RPMI7951 (cell line): ENCODE results near the gene HPDL. TPM values are rescaled to one million over a fixed set of nuclear protein-coding genes. Genes with fewer than 3 reads are reported as not detected.

Source experiments
- DNase-seq: peaks from one replicate; pipeline ENCODE4 v3.0.0-alpha.2; 2012; ENCODE audit warnings: low read depth
- total RNA-seq: library from RNA; depleted of rRNA; stranded (reverse); fragments of >200 nt; shearing (Covaris generic); gene quantifications from 2 replicates; pipeline ENCODE4 v1.2.3, GENCODE V29; 2014; rRNA removed

The HPDL gene
- total RNA-seq, 1 experiment from 2014 or later: 2.3 TPM

DNA sequence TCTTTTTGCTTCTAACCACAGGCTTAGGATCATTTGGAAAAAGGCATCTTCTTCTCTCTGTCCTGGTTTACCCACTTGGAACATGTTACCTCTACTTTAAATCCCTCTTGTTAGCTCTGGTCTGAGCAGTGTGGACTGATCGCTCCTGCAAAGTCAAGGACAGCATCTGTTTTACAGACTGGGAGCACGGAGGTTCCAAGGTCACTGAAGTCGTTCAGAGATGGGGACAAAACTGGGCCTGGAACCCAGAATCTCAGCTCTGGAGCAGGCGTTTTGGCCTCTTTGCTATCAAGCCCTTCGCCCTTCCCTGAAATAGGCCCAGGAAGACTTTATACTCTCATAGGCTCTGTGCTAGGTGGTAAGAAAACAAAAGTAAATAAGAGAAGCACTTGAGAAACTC is 24.8 kb downstream of the HPDL start:
- DNase-seq: no peak

DNA sequence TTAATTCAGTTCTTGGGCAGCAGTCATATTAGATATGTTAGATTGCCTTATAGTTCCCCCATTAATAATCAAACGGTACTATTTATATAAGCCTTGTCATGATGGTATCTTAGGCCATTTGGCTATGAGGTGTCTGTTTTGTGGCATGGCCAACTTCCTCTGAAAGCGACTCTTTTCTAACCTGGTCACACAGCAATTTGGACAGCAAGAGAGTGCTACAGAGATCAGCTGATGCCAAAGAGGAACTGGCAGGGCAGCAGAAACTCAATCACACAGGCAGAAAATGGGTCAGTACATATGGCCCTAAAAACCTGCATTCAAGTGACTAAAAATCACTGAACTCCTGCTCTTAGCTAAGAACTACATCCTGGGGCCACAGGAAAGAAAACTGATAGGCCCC is 27.0 kb downstream of the HPDL start:
- DNase-seq: no peak

DNA sequence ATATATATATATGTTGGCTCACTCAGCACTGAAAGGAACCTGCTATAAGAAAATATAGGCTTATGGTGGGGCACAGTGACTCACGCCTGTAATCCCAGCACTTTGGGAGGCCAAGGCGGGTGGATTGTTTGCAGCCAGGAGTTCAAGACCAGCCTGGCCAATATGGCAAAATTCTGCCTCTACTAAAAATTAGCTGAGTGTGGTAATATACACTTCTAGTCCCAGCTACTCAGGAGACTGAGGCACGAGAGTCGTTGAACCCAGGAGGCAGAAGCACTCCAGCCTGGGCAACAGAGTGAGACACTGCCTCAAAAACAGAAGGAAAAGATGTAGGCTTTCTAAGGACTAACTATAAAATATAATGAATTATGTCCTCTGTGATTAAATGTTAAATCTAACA is 28.1 kb downstream of the HPDL start:
- no peak for DNase-seq

DNA sequence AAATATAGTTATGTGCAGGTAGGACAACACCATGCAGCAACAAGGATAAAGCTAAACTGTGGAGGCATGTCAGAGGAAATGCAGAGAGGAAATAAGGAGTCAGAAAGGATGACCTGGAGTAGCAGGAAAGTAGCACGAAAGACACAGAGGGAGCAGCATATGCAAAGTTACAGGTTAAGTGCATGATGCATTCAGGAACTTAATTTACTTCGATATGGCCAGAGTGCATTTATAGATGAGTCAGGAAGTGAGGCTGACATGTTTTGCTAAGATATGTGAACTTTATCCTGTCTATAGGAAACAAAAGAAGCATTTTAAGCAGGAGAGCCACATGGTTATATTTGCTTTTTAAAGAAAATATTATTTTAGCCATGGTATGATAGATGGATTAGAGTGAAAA is 29.0 kb downstream of the HPDL start:
- no peak for DNase-seq

DNA sequence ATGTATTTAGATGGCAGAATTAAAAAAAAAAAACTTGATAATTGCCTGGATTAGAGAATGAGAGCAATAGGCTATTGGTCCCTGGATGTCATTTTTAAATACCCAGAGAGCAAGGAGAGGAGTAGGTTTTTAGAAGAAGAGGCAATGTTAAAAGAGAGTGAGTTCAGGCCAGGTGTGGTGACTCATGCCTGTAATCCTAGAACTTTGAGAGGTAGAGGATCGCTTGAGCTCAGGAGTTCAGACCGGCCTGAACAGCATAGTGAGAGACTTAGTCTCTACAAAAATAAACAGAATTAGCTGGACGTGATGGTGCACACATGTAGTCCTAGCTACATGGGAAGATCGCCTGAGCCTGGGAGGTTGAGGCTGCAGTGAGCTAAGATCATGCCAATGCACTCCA is 29.5 kb downstream of the HPDL start:
- no peak for DNase-seq

DNA sequence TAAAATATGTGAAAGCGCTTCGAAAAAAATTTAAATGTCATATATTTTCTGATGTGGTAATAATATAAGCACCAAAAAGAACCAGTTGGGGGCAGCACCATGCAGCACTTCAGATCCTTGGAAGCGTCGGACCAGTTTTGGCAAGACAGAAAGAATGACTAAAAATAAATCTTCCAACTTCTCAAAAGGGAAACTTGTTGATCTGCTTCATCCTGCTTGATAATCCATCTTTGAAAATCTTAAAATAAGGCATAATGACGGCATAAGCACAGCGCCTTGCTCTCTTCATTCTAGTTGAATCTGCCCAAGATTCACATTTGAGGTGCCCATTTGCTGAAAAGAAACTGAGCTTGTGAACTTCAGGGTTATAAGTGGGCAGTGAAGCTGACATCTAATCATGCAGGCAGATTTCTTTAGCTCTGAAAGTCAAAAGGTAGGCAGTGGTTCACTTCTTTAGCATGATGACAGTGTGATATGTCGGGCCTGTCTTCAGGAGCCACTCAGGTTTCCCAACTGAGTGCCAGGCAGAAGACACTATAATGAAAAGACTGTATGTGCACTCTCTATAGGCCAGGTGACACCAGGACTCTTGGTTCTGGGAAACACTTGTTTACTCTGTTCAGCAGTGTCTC is 33.3 kb downstream of the HPDL start:
- peak; percentile 58 for DNase-seq

DNA sequence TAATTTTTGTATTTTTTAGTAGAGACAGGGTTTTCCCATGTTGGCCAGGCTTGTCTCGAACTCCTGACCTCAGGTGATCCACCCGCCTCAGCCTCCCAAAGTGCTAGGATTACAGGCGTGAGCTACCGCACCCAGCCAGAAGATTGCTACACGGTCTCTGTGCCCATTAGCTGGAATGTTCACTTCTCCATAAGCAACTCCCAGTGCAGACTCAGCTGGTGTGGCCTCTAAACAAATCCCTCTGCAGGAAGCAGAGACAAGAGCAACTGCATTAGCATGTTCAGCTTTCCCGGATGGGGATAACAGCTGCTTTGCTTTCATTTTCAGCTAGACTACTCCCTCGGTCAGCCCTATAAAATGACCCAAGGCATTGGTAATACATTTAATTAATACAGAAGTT is 34.3 kb downstream of the HPDL start:
- peak; percentile 73 for DNase-seq

DNA sequence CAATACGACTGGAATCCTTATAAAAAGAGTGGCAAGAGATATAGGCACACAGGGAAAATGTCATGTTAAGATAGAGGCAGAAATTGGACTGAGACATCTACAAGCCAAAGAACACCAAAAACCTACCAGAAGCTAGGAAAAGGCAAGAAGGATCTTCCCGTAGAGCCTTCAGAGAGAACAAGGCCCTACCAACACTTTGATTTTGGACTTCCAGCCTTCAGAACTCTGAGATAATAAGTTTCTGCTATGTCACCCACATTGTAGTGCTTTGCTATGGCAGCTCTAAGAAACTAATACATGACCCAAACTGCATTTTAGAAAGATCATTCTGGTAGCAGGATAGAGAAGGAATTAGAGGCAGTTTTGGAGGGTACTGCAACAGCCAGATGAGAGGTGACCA is 37.6 kb downstream of the HPDL start:
- no peak for DNase-seq

DNA sequence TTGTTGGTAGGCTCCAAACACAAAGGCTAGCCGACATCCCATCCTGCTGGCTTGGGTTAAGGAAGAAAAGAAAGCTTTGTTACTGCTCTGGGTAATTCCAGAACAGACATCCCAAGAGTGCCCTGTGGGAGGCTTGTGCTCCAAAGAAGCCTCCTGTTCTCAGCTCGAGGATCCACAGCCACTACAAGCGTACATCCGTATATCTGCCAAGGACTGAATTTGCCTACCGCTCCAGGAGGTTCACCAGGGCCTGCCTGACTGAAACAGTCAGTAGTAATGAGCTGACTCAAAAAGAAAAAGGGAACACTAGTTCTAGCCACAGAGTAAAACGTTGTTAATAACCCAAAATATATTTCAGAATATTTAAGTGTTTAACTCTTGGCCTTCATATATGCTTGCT is 38.4 kb downstream of the HPDL start:
- peak; percentile 13 for DNase-seq

DNA sequence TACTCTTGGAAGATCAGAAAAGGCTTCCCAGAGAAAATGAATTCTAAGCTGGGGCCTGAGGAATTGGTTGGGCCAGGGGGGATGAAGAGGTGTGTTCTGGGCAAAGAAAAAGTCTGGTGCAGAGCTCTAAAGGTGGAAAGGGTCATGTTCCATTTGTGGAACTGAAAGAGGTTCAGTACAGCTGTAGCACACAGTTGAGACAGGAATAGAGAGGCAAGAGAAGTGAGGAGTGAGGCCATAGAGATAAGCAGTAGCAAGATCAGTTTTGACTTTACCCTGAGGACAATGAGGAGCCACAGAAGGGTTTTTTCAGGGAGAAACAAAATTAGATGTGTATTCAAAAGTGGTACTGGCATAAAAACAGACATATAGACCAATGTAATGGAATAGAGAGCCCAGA is 43.9 kb downstream of the HPDL start:
- DNase-seq: no peak

DNA sequence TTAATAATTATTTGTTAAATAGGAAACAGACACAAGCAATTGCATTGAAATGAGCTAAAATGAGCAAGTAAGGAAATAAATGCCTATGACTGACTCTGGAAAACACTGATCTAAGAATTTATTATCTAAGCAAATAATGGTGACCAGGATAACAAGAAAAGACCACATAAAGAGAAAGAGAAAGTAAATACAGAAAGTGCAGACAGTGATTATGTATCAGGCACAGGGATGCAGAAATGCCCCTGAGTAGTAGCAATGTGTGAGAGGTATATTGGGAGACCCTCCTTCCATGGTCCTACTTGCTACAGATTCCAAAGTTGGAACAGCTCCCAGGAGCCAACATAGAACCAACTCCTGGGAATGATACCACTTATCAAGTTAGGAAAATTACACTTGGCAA is 46.9 kb downstream of the HPDL start:
- no peak for DNase-seq

DNA sequence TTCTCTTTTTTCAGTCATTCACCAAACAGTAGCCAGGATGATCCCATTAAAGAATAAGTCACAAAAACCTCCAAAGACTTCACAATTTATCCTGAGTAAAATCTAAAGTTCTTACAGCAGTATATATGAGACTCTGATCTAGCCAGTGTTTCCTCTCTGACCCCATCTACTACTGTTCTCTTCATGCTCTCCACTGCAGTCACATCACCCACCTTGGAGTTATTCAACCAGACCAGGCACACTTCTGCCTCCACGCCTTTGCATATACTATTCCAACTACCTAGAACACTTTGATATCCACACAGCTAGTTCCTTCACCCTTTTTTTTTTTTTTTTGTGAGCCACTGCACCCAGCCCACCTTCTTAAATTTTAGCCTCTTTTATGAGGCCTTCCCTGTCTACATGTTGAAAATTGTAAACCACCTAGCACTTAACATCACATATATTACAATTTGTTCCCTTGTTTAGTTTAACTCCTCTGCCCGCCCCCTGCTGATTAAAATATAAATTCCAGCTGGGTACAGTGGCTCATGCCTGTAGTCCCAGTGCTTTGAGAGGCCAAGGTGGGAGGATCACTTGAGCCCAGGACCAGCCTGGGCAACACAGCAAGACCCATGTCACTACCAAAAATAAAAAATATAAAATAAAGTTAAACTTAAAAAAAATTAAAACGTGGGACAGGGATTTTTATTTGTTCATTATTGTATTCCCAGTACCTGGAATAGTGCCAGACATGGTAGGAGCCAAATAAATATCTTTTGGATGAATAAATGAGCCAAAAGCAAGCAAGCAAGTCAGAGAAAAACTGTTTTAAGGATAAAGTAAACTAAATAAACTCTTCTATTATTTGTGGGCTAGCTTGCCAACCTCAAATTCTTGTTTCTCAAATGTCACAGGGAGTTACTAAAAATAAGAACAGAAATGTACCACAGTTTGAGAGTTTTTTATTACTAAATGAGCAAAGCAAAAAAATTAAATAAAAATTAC is 48.7 kb downstream of the HPDL start:
- DNase-seq: peak; percentile 12

DNA sequence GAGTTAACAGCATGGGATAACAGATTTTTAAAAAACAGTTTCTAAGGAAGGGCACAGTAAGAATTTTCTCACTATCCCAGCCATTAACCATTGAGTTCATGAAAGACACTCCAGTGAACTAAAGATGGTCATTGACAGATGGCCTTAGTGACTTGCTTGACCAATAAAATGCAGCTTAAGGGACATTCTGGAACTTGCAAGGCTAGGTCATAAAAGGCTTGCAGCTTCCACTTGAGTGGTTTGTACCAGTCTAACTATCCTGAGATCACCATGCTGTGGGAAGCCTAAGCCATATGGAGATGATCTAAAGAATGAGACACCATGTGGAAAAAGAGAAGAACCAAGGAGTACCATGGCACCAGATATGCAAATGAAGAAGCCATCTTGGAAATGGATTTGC is 51.5 kb downstream of the HPDL start:
- no peak for DNase-seq

Other genes starting within 250 kb of the HPDL start
- 0.10 TPM in 1 of 2 replicates, not detected in the other for gene ZSWIM5, start 120.3 kb upstream of the HPDL start, total RNA-seq
- gene TOE1, start 13.3 kb downstream of the HPDL start, total RNA-seq: 30.3 and 33.4 TPM in 2 replicates
- 11.4 and 14.3 TPM in 2 replicates for gene MUTYH, start 13.5 kb downstream of the HPDL start, total RNA-seq
- 2.3 and 4.9 TPM in 2 replicates for gene TESK2, start 164.3 kb downstream of the HPDL start, total RNA-seq
- gene CCDC163, start 173.2 kb downstream of the HPDL start, total RNA-seq: 2.2 and 2.4 TPM in 2 replicates
- gene MMACHC, start 173.4 kb downstream of the HPDL start, total RNA-seq: 9.1 and 9.8 TPM in 2 replicates
- 948 and 962 TPM in 2 replicates for gene PRDX1, start 195.0 kb downstream of the HPDL start, total RNA-seq
- 79.2 and 82.5 TPM in 2 replicates for gene AKR1A1, start 223.9 kb downstream of the HPDL start, total RNA-seq